ENCODE data around the gene SYT6. TPM values are rescaled to one million over a fixed set of nuclear protein-coding genes. Genes with fewer than 3 reads are reported as not detected.
A peak's percentile ranks its signal among the peaks of the same experiment; 100 is the strongest.

The SYT6 gene
- total and polyA plus RNA-seq, 10 of the 15 experiments (the other 5 are each of a cell fraction or from before 2014, with no cell fraction given) = 0.05 to 0.39 TPM; not detected in 8

DNA sequence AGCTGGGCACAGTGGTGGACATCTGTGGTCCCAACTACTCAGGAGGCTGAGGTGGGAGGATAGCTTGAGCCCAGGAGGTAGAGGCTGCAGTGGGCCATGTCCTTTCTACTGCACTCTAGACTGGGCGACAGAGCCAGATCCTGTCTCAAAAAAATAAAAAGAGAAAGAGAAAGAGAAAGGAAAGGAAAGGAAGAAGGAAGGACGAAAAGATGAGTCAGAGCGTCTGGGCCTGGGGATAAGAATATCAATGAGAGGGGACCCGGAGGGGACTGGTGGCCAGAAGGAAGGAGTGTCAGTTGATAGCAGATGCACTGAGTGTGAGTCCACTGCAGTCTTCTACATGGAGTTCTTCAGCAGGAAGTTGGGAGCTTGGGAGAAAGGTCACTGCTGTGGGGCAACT is 75.6 kb downstream of the SYT6 start:
- no peak overlapping the region for H3K4me3 ChIP-seq
- H3K79me2 ChIP-seq (ENCODE audit: control insufficient read depth, insufficient read depth, low read length) = no peaks in the 10 kb centered on the region
- no peak for FAIRE-seq
- ChIA-PET RAD21 (ENCODE audit: unreplicated experiment) (interaction anchor here (1.6 kb wide), 1 partner anchor 53 kb away, joined by 4 read pairs; no protein-coding TSS in a partner anchor), SMC1A (ENCODE audit: uncharacterized antibody, unreplicated experiment) (no interaction called here), CTCF (no interaction called here), POLR2A (no interaction called here)
- TF ChIP-seq MLLT1 (IDR thresholded peaks at IDR 0.05) = peak; percentile 34; the same call in 1 of the 2 replicates
- no peak for TF ChIP-seq TAF1 (IDR thresholded peaks at IDR 0.05; ENCODE audit: borderline replicate concordance, low read depth, low read length)
- no peak for ATAC-seq
- no peak for DNase-seq (ENCODE audit: low read depth, low spot score)
- in situ Hi-C loops (cut with MboI) (no loop called here), intact Hi-C loops (cut with micrococcal nuclease; ENCODE audit: unreplicated experiment) (no loop called here)
- peaks cover 9% of the 10 kb centered on the region; the same call in 1 of the 2 replicates for H3K4me1 ChIP-seq (ENCODE audit: control insufficient read depth, insufficient read depth, low read length)
- H3K4me2 ChIP-seq (ENCODE audit: control insufficient read depth, insufficient read depth) = no peak overlapping the region
- H2AFZ ChIP-seq (ENCODE audit: control insufficient read depth, low read depth, low read length) = no peak overlapping the region
- H3K27me3 ChIP-seq (replicated peaks in 1 of 2; ENCODE audit: control insufficient read depth in 2 of 2, insufficient read depth in 2 of 2, low read length in 1 of 2) = no peaks in the 10 kb centered on the region
- 8% methylated on average over 4 of the region's 4 CpGs for WGBS (ENCODE audit: insufficient coverage, insufficient replicate concordance, low lambda C conversion rate, missing lambda C conversion rate)
- no peaks in the 10 kb centered on the region for H3K36me3 ChIP-seq (ENCODE audit: control insufficient read depth in 2 of 2, insufficient read depth in 2 of 2, low read length in 1 of 2)
- no TSS peak for BruUV-seq (replicated peaks)
- 0 out of 2 replicates have a peak, but pooled peaks cover 2% of the 10 kb centered on the region for H4K20me1 ChIP-seq (ENCODE audit: control insufficient read depth, insufficient read depth)
- H3K9me3 ChIP-seq (replicated peaks; ENCODE audit: control insufficient read depth, insufficient read depth, low read length) = no peaks in the 10 kb centered on the region; the same call in 2 of the 3 replicates
- H3K9ac ChIP-seq (ENCODE audit: control insufficient read depth, insufficient read depth, low read length) = no peak overlapping the region
- H3K27ac ChIP-seq (ENCODE audit: control insufficient read depth, insufficient read depth) = no peak overlapping the region

- RAD21 ChIA-PET (ENCODE audit: unreplicated experiment) = no interaction called here
- Histone ChIP-seq H3K4me2 (ENCODE audit: control insufficient read depth, insufficient read depth) (no peak overlapping the region), H3K27ac (ENCODE audit: control insufficient read depth, insufficient read depth) (no peak overlapping the region), H3K79me2 (ENCODE audit: control insufficient read depth, insufficient read depth, low read length) (no peaks in the 10 kb centered on the region), H3K27me3 (replicated peaks in 1 of 2; ENCODE audit: control insufficient read depth in 2 of 2, insufficient read depth in 2 of 2, low read length in 1 of 2) (no peaks in the 10 kb centered on the region), H3K4me1 (ENCODE audit: control insufficient read depth, insufficient read depth, low read length) (peaks cover 9% of the 10 kb centered on the region; the same call in 1 of the 2 replicates), H3K36me3 (ENCODE audit: control insufficient read depth in 2 of 2, insufficient read depth in 2 of 2, low read length in 1 of 2) (no peaks in the 10 kb centered on the region), H2AFZ (ENCODE audit: control insufficient read depth, low read depth, low read length) (no peak overlapping the region), H3K9me3 (replicated peaks; ENCODE audit: control insufficient read depth, insufficient read depth, low read length) (peaks cover 4% of the 10 kb centered on the region), H3K9ac (ENCODE audit: control insufficient read depth, insufficient read depth, low read length) (no peak overlapping the region), H4K20me1 (ENCODE audit: control insufficient read depth, insufficient read depth) (0 out of 2 replicates have a peak, but pooled peaks cover 2% of the 10 kb centered on the region), H3K4me3 (no peak overlapping the region)
- BruUV-seq (replicated peaks) = no TSS peak
- WGBS (ENCODE audit: insufficient coverage, insufficient replicate concordance, low lambda C conversion rate, missing lambda C conversion rate) = 52% methylated on average over 3 of the region's 3 CpGs
- FAIRE-seq = no peak
- POLR2A ChIA-PET = no interaction called here
- SMC1A ChIA-PET (ENCODE audit: uncharacterized antibody, unreplicated experiment) = interaction anchor here (0.7 kb wide), 1 partner anchor 137 kb away, joined by 3 read pairs; no protein-coding TSS in a partner anchor
- DNase-seq (ENCODE audit: low read depth, low spot score) = no peak
- intact Hi-C loops (cut with micrococcal nuclease; ENCODE audit: unreplicated experiment) (no loop called here), in situ Hi-C loops (cut with MboI) (no loop called here)
- ATAC-seq = no peak
- CTCF ChIA-PET = no interaction called here
- no peak for TF ChIP-seq ETV6 (conservative IDR thresholded peaks at IDR 0.05 in 1 of 2, IDR thresholded peaks at IDR 0.05 in 1 of 2; ENCODE audit: borderline replicate concordance in 1 of 2, low read depth in 1 of 2)
- no peak for TF ChIP-seq POU2F2 (IDR thresholded peaks at IDR 0.05; ENCODE audit: borderline replicate concordance, low read depth, low read length)
- TF ChIP-seq EGR1 (IDR thresholded peaks at IDR 0.05; ENCODE audit: borderline replicate concordance in 1 of 2, low read depth in 2 of 2, low read length in 2 of 2) = no peak
- TF ChIP-seq RFX5 (IDR thresholded peaks at IDR 0.05; ENCODE audit: low read depth, low read length) = no peak
- TF ChIP-seq CUX1 (IDR thresholded peaks at IDR 0.05; ENCODE audit: insufficient replicate concordance, low read depth, low read length) = no peak
- no peak for TF ChIP-seq ELK1 (IDR thresholded peaks at IDR 0.05; ENCODE audit: low read depth, low read length)
Observed at GRCh38 chr1:114077188-114077587, 76.5 kb downstream of the SYT6 start.

Measured in GM12878 (cell line).